HG02970 (cell line): ENCODE results near the gene RUNX2.

Experiments used
- ATAC-seq: cut with Tn5 transposase; IDR thresholded peaks from one replicate; pipeline ENCODE4 v1.9.1; 2021; ENCODE audit warnings: mild to moderate bottlenecking, moderate library complexity, moderate number of reproducible peaks; ENCODE audit not compliant: unreplicated experiment, low FRiP score

RUNX2 gene

DNA sequence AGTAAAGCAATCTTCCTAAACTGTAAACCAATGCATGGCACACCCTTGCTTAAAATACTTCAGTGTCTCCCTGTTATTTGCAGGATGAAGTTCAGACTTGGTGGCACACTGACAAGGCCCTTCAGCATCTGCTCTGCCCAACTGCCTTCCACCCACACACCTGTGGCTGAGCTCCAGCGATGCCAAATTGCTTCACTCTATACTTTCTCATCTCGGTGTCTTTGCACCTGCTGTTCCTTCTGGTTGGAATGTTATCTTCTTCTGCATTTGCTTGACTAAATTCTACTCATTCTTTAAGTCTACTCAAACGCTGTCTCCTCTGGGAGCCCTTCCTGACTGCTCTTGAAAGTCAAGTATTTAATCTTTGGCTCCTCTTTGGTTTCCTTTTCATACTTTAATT lies 149.7 kb downstream of the RUNX2 start:
- no peak for ATAC-seq

DNA sequence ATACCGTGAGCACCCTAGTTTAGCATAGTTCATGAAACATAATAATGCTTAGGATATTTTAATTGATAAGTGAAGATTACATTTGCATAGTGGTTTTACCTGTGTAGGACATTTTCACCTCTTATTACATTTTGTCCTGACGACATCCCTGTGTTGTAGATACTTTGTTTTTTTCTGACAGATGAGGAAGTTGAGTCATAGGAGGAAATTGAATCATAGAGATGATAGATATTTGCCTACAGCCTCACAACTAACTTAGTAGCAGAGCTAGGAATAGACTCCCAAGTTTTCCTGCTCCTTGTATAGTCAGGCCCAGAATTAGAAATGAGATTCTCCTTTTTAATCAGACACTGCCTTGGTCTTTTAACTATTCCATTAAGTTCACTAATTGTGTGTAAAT lies 150.1 kb downstream of the RUNX2 start:
- ATAC-seq: no peak

DNA sequence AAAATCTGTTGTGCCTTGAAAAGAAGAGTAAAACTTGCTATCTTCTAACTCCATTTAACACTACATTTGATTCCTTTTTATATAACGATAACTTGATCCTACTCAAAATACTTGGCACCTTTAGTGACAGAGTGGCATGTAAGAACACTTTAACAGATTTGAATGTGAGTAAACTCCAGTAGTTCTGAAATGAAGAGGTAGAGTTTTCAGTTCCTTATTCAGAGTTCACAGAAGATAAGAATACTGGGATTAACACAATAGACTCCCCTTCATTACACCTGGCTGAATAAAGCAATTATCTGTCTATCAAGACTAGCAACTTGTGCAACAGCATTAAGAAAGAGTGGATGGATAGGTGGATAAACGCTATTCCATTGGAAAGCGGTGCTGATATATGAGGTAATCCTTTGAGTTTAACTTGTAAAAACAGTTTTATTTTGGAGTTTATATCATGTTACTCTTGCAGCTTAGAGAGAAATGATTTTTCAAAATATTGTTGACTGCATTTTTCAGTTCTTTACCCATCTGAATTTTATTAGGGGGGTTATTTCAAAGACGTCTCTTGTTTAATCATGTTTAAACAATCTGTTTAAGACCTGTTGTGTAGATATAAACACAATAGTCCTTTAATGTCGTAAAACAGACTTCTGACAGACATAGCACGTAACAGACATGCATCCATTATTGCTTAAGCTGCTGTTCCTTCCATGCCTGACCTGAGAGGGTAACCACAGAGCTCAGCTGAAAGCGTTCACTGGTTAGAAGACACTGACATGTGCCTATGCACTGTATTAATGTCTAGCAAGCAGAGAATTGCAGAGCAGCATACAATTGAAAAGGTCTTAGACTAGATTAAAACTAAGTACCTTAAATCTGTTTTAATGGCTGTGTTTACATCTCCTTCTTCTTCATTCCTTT lies 152.0 kb downstream of the RUNX2 start:
- no peak for ATAC-seq

DNA sequence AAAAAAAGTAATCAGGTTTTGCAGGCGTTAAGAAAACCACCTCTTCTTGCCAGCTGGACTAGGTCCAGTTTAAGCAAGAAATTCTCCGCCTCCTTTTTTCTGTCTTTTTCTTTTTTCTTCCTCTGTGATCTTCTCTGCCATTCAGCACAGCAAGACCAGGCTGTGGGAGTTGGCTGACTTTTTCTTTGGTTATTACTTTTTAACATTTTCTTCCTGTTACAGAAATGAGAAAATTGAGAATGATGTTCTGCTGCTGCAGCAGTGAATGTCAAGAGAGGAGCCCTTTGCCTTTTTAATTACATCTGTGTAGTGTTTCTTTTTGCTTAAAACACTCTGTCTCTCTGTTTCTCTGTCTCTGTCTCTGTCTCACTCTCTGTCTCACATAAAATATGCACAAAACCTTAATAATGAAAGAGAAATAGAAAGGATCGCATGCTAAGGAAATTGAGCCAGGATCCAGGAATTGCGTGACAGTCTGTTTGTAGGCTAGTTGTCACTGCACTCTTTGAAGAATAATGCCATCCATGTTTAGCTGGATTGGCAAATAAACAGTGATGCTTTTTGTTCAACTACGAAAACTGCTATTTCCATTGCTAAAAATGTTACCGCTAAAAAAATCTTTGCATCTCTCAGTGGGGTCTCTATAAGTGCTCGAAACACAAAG lies 152.8 kb downstream of the RUNX2 start:
- no peak for ATAC-seq

DNA sequence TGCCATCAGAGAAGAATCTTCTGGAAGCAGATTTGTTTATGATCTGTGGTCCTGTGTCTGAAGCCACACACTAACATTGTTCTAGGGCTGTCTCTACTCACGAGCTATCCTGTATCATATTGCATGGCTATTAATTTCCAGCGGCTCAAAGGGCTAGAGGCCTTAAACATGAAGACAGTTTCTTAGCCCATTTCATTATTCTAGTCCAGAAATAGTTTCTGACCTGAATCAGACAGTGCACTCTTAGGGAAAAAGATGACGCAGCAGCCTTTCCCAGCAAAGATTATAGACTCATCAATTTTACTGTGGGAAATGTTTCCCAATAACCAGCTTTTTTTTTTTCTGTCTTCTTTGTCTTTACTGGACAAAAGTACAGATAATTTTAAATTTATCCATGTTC lies 154.9 kb downstream of the RUNX2 start:
- ATAC-seq: no peak

DNA sequence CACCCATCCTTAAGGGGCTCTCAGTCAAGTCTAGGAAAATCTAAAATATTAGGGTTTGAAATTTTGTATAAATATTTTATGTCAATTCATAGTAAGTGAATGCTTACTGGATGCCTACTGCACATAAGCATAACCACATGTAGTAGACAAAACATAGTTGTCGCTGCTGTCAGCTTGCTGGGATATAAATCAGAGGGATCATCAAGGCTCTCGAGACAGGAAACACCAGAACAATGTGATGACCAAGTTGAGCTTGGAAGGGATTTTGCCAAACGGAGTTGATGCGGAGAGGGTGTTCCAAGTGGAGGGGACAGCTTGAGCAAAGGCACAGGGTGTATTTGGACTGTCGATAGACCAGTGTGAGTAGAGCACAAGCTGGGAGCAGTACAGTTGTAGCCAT lies 155.4 kb downstream of the RUNX2 start:
- no peak for ATAC-seq

DNA sequence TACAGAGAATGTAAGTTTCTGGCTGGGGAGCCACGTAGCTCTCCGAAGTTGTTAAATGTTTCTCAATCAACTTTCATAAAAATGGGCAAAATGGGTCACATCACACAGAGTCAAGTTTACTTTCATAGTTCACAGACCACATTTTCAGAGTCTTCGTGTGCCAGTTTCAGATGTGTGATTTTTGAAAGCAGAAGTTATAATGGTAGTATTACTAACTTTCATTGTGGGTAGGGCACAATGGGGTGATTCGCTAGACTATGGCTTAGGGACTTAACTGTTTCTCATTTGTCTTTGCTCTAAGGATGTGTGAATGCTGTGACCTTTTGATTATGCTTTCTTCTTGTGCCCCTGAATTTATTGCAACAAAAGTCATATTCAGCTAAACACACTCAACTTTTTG lies 158.6 kb downstream of the RUNX2 start:
- no peak for ATAC-seq

DNA sequence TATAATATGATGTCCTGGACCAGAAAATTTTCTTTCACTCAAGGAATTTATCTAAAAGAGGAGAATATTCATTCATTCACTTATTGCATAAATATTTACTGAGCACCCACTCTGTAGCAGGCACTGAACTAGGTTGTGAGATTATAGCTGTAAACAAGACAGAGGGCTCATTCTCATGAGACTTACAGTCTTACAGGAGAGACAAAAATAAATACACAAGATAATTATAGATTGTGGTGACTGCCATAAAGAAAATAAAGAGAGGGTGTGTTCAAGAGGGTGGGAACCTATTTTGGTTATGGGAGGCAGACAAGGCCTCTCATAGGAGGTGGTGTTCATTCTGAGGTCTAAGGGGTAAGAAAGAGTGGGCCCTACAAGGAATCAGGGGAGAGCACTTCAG lies 159.5 kb downstream of the RUNX2 start:
- no peak for ATAC-seq

DNA sequence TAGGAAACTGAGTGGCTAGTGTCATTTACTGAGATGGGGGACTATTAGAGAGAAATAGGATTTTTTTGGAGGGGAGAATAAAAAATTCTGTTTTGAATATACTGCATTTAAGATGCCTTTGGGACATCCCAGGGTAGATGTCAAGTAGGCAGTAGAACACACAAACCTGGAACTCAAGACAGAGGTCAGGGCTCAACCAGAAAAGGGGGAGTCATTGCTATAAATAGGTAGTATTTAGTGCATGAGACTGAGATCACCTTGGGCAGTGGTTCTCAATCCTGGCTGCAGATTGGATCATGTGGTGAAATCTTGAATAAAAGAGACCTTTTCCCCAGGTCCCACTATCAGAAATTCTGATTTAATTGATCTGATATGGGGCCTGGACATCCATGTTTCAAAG lies 160.1 kb downstream of the RUNX2 start:
- no peak for ATAC-seq

DNA sequence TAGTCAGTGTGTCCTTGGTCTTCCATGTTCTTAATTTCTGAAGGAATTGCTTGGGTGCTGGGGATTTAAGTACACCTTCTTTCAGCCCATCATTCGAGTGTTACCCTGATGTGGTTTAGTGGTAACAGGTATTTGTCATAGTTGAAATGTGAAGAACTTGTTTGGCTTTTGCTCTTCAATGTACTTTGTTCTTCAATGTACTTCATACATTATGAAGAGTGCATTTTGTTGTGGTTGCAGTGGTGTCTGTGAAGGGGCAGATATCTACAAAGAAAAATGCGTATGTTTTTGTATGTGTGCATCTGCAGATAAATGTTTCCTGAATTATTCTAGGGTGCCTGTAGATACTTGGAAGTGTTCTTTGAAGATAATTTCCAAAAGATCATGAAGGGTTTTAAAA lies 160.8 kb downstream of the RUNX2 start:
- ATAC-seq: no peak

DNA sequence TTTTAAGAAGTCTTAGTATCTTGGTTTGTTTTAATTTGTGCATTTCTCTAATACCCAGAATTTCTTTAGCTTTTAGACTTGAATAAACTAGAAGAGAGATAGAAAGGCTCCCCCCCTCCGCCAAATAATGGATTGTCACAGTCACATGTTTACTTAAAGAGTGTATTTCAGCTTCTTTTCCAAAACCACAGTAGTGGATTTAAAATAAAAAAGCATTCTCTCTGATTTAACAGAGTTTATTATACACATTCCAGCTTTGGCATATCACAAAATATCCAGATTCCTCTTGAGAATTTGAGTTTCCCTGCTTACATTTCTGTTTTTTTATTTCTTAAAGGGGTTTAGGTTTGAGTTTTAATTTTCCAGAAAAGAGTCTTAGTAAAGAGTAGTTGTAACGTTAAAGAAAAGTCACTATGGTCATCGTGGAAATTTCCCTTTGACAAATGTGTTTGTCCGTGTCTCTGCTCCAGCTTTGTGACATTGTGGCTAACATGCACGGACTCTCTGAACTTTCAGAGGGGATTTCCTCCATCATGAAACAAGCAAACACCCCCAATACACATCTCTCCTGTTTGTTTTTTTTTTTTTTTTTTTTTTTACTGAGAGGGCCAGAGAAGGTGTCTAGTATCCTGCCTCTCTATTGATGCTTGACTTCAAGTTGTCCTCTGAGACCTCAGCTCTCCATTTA lies 163.1 kb downstream of the RUNX2 start:
- no peak for ATAC-seq

DNA sequence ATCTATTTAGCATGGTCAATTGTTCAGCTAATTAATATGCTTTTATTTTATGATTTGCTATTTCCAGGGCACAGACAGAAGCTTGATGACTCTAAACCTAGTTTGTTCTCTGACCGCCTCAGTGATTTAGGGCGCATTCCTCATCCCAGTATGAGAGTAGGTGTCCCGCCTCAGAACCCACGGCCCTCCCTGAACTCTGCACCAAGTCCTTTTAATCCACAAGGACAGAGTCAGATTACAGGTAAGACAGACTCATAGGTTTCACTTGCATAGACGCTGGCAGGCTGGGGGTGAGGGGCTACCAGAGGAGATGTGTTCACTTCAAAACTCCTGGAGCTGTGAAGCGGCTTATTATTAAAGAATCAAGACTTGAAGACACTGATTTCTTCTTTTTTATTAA lies 163.7 kb downstream of the RUNX2 start:
- ATAC-seq: no peak

DNA sequence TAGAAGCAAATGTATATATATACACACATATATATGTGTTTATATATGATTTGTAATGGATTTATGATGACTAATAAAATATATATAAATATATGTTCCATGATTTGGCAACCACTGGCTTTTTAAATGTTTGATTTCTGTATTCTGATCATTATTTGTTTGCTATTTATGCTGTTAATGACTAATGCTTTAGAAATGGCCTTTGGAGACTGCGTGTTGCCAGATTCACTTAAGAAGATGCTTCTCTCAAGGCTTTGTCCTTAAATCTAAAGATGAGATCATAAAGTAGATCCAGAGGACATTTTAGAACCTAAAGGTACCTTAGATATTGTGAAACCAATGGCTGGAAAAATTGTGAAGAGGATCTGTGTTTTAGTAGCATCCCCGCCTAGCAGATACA lies 165.6 kb downstream of the RUNX2 start:
- no peak for ATAC-seq

DNA sequence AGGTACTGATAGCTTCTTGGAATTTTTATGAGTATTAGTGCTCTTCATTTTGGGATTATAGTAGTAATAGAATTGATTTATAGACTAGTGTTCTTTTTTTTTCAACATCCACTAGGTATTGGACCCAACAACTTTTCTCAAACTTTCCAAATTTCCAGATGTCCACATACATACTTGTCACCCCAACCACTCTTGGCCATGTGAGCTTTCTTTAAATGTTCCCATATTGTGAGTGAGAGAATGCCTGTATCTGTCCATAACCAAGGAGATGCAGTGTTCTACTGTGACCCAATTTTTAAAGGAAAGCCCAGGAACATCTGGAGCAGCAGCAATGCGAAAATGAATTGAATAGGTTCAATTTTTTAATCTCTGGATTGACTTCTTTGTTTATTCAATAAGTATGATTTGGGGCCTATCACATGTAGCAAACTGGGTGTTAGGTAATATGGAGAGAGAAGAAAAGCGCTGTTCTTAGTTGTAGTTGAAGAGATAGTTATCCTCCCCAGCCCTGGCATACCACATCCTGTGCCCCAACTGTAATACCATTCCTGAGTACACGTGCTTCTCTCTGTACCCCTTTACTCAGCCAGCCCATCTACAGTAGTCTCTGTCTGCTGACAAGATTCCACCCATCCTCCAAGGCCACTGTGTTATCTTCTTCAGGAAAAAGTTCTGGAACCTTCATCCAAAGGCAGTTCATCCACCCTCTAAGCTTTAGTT lies 166.4 kb downstream of the RUNX2 start:
- ATAC-seq: no peak

DNA sequence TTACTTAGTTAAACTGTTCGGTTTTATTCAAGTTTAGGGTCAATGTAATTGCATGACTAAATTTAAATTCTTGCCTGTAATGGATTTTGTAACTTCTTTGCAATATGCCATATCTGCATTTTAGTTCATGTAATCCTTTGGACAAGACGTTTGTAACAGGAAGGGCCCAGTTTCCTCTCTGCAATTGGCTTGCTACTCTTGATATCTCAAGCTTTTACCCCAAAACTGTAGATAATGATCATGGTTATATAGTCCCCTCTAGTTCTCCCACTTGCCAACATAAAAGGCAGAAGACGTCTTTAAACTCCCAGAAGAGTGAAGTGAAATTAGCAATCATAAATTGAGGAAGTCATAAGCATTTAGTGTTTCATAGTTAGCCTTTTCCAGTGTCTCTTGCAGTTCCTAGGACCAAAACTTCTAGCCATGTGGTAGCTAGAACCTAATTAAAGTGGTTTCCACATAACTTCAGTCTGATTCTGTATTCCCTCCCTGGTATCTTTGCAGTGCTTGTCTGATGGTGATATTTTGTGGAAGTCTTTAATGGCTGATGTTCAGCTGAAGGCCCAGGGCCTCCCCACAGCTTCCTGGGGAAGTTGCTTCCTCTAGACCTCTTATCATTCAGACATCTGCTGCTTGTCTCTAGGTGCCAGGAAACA lies 167.4 kb downstream of the RUNX2 start:
- no peak for ATAC-seq

DNA sequence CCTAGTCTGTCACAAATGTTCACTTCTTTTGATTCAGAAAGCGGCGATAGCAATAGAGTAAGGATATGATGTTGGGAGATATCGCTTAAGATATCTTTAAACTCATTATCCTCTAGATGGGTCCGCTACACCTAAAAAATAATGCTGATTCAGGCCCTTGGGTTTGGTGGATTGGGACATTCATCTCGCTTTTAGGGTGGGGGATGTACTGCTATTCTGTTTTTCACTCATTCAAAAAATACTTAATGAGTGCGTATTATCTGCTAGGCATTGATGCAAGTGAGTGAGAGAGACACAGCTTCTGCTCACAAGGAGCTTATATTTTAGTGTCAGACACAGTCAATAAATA lies 167.9 kb downstream of the RUNX2 start:
- ATAC-seq: no peak

DNA sequence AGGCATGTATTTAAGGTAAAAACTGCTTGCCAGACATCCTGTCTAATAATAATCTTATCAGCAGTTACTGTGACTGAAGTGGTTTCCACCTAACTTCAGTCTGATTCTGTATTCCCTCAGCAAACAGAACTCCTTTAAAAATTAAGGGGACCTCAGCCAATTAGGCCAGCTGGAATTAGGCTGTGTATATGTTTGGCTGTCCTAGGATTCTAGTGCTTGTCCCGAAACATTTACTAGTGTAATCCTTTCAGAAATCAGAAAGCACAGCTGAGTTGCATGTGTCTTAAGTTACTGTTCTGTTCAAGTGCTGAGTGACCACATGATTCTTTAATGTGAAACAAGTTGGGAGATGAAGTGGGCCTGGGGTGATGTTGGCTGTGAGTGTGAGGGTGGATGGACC lies 170.5 kb downstream of the RUNX2 start:
- no peak for ATAC-seq

DNA sequence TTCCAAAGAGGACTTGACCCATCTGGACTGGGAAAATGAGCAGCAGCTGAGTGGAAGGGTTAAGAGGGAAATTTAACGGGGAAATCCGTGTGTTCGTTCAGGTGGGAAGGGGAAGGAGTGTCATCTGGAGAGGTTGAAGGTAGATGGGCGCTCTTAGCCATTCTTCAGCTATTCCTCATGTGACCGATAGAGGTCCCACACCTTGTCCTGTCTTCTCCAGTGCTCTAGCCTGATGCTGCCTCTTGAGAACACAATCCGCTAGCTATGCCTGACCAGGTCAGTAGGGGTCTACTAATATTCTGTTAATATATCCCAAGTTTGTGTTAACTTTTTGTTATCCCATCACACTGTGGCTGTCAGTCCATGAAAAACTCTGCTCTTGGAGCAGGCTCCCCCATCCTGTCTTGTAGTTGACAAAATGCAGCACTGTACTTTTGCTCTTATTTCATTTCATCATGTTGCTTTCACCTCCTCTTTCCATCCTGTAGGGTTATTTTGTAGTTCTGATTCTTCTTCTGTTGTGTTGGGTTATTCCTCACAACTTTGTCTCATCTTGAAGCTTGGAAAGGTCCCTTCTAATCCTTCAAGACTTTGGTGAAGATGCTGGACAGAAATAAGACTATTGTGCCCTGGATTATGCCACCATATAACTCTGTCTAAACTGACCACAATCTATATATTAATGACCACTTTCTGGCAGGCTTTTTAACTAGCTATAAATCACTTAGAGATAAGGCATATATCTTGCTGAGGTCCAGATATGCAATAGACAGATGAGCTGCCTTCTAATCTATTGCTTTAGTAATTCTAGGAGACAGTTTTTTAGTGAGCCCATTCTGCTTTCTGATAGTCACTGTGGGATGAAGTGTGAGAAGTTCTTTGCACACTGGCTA lies 173.0 kb downstream of the RUNX2 start:
- no peak for ATAC-seq

DNA sequence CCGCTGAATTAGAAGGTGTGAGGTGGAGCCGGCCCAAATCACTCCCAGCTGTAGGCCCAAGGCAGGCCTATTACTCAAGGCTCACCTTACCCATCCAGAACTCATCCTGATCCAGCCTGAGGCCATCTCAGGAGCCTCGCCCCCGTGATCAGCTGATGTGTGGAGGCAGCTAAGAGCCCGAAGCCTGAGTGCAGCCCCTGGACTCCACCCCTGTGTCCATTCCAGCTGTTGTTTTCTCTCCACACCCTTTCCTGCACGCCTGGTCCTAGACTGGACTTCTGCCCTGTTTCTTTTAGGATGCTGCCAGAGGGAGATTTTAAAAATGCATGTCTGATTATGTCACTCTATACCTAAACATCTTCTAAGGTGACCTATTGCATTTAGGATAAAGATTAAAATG lies 174.3 kb downstream of the RUNX2 start:
- no peak for ATAC-seq
